ENCODE data around the gene NLGN2.

DNA sequence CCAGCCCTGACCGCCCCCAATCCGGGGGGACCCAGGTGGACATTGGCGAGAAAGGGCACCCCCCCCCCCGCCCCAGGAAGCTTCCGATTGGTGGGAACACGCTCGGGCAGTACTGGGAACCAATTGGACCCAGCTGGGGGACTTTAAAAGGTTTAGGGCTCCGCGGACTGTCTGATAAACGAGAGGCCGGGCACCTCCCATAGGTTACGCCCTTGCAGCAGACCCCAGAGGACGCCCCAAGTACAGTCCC is 4.0 kb upstream of the NLGN2 start:
- TF ChIP-seq EZH2phosphoT487 (IDR thresholded peaks at IDR 0.05; ENCODE audit: low read depth, severe bottlenecking, unreplicated experiment) (no peak), EZH2 (IDR thresholded peaks at IDR 0.05; ENCODE audit: borderline replicate concordance) (no peak)
- TF ChIP-seq, protein P1, sequence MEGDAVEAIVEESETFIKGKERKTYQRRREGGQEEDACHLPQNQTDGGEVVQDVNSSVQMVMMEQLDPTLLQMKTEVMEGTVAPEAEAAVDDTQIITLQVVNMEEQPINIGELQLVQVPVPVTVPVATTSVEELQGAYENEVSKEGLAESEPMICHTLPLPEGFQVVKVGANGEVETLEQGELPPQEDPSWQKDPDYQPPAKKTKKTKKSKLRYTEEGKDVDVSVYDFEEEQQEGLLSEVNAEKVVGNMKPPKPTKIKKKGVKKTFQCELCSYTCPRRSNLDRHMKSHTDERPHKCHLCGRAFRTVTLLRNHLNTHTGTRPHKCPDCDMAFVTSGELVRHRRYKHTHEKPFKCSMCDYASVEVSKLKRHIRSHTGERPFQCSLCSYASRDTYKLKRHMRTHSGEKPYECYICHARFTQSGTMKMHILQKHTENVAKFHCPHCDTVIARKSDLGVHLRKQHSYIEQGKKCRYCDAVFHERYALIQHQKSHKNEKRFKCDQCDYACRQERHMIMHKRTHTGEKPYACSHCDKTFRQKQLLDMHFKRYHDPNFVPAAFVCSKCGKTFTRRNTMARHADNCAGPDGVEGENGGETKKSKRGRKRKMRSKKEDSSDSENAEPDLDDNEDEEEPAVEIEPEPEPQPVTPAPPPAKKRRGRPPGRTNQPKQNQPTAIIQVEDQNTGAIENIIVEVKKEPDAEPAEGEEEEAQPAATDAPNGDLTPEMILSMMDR (IDR thresholded peaks at IDR 0.05; ENCODE audit: poor library complexity) = no peak
